ENCODE measurements around the gene PTX4. TPM values are rescaled to one million over a fixed set of nuclear protein-coding genes. Genes with fewer than 3 reads are reported as not detected.

PTX4 gene
- total RNA-seq, 2 experiments from 2014 or later: not detected

DNA sequence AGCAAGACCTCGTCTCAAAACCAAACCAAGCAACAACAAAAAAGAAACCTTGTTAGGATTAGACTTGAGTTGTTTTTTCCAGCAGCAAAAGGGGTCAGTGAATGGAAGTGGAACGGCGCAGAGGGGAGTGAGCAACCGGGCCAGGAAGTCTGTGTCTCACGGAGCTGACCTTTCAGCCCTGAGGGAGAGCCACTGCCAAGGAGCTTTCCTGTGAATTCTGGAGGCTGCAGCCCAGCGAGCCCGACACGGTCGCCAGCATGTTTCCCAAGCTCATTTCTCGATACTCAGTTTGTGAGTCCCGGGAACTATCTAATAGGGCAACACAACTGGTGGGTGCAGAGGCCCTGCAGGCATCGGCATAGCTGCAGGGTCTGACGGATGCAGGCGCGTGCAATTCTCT lies 24.0 kb upstream of the PTX4 start:
- H3K9me3 Mint-ChIP-seq: no peaks in the 10 kb centered on the region
- ATAC-seq (ENCODE audit: low read depth) (no peak), DNase-seq (no peak)
- H3K4me3 Mint-ChIP-seq: peak overlapping the region; percentile 40
- no peaks in the 10 kb centered on the region for H3K4me1 Mint-ChIP-seq
- no peaks in the 10 kb centered on the region for H3K27me3 Mint-ChIP-seq
- H3K27ac Mint-ChIP-seq: no peak overlapping the region
- POLR2A ChIA-PET: no interaction called here
- peaks cover 14% of the 10 kb centered on the region for H3K36me3 Mint-ChIP-seq

DNA sequence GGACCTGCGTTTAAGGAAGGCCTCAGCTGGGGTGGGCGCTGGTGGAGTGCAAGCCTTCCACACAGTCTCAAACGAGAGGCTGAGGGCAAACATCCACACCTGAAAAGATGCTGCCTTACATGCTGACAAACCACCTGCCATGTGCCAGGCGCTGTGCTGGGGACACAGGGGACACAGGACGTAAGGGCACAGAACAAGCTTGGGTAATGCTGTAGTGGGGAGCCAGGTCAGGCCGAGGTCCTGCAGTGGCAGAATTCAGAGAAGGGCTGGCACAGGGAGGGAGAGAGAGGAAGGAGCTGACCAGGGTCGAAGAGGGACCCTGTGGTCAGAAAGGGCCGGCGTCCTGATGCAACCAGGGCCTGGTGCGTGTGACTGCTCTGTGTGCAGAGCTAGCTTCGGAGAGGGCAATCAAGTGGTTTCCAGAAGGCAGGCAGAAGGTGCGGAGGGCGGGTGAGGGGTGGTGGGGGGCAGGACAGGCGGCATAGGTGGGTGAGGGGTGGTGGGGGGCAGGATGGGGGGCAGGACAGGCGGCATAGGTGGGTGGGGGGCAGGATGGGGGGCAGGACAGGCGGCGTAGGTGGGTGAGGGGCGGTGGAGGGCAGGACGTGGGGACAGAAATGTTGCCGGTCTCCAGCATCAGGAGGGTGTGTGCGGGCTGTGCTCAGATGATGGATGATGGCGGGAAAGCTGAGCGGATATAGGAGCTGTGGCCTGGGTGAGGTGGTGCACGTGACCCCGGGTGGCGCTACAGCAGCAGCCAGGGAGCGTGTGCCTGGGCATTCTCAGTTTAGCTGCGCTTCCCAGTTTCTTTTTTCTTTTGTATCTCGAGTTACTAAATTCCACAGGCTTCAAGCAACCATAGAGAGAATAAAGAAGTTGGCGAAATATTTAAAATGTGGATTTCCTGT lies 23.2 kb upstream of the PTX4 start:
- DNase-seq (no peak), ATAC-seq (ENCODE audit: low read depth) (no peak)
- Mint-ChIP-seq H3K4me3 (no peak overlapping the region), H3K9me3 (no peaks in the 10 kb centered on the region), H3K27me3 (no peaks in the 10 kb centered on the region), H3K27ac (peak overlapping the region; percentile 2), H3K4me1 (no peaks in the 10 kb centered on the region), H3K36me3 (peaks cover 14% of the 10 kb centered on the region)
- POLR2A ChIA-PET: no interaction called here

DNA sequence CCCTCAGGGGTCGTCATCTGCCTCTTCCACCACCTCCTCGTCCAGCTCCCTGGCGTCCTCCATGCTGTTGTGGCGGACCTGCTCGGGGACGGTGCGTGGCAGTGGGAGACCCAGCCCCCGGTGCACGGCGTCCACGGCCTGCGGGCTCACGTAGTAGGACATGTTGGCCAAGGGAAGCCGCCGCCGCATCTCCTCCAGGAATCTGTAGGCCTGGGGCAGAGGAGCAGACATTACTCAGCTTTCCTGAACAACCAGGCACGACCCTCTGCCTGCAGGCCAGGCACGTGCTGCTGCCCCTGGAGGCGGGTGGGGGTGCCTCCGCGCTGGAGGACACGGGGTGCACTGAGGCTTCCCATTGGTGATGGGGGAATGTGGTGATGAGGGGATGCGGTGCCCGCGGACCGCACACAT lies 22.2 kb upstream of the PTX4 start:
- DNase-seq: no peak
- Mint-ChIP-seq H3K36me3 (peaks cover 14% of the 10 kb centered on the region), H3K9me3 (no peaks in the 10 kb centered on the region), H3K27me3 (no peaks in the 10 kb centered on the region), H3K4me1 (no peaks in the 10 kb centered on the region), H3K27ac (no peak overlapping the region), H3K4me3 (no peak overlapping the region)
- POLR2A ChIA-PET: no interaction called here
- ATAC-seq (ENCODE audit: low read depth): no peak

DNA sequence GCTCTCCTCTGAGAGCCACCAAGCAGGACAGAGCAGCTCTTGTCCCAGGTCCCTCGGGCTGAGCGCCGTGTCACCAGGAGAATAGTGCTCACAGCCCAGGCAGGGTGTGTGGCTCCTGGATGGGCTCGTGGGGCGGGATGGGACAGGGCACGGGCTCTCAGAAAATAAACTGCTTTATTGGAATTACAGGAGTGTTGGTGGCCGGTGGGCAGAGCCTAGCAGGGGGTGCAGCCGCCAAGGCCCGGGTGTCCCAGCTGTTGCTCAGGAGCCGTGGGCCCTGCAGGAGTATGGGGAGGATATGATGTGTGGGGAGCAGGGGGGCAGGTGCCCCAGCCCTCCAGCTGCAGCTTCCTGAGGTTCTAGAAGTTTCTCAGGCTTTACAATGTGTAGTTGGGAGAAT lies 21.5 kb upstream of the PTX4 start:
- H3K27me3 Mint-ChIP-seq: no peaks in the 10 kb centered on the region
- POLR2A ChIA-PET: no interaction called here
- H3K4me3 Mint-ChIP-seq: no peak overlapping the region
- no peaks in the 10 kb centered on the region for H3K9me3 Mint-ChIP-seq
- ATAC-seq (ENCODE audit: low read depth) (no peak), DNase-seq (no peak)
- peaks cover 14% of the 10 kb centered on the region for H3K36me3 Mint-ChIP-seq
- H3K4me1 Mint-ChIP-seq: no peaks in the 10 kb centered on the region
- no peak overlapping the region for H3K27ac Mint-ChIP-seq

DNA sequence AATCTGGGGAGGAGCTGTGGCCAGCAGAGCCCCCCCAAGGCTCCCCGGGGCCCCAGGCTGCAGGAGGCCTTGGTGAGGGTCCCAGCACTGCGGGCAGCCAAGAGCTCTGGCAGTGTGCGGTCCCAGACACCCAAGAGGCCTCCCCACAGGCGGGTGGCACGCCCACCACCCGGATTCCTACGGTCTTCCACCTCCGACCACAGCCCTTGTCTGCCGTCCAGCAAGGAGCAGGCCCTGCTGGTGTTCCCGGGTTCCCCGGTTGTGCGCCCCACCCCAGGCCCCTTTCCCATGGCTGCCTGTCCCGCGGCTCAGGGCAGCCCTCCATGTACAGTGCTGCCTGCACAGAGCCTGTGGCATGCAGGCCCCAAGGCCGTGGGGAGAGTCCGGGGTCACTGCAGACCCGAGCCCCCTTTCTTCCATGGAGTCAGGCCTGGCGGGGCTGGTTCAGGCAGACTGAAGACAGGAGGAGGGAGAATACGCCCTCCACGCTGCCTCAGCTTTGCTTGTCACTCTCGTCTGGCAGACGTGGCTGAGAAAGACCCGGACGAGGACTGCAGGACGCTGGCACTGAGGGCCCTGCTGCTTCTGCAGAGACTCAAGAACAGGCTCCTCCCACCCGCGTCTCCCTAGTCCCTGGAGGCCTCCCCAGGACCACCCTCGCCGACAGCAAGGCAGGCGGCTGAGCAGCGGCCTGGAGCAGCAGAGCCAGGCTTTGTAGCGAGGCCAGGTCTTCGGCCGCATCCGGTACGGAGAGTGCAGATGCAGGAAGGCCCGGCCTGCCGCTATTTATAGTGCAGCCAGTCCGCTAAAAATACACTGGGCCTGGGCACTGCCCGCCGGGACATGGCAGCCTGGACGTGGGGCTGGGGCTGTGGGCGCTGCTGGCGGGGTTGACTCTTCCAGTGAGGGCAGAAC lies 20.8 kb upstream of the PTX4 start:
- Mint-ChIP-seq H3K27ac (no peak overlapping the region), H3K4me1 (no peaks in the 10 kb centered on the region), H3K27me3 (no peaks in the 10 kb centered on the region), H3K36me3 (peaks cover 14% of the 10 kb centered on the region), H3K4me3 (no peak overlapping the region), H3K9me3 (no peaks in the 10 kb centered on the region)
- POLR2A ChIA-PET: no interaction called here
- ATAC-seq (ENCODE audit: low read depth) (no peak), DNase-seq (no peak)

DNA sequence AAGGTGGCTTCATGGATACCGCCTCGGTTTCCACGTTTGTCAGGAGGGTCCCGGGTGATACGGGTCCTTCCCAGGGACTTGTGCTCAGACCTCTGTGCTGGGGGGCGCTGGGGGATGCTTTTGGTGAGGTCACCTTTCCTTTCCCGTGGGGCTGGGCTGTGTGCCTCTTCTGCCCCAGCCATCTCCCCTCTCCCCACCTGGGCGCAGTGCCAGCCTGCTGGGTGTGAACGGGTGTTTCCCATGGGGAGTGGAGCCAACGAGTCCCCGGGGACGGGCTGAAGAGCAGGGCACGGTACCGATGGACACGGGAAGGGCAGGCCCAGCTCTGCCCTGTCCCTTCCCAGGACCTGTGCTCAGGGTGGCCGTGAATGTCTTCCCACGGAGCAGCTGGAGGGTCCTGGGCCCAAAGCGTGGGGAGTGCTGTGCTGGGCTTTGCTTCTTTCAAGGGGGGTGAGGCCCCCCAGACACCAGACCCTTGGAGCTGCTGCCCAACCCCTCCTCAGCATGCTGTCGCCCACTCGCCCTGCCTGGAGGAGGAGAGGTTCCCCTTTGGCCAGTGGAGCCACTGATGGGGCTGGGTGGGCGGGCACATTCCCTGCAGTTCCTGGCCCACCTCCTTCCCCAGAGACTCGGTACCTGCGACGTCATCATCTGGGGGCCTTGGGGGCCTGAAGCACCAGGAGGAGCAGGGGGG lies 19.9 kb upstream of the PTX4 start:
- Mint-ChIP-seq H3K27ac (no peak overlapping the region), H3K9me3 (no peaks in the 10 kb centered on the region), H3K36me3 (peaks cover 14% of the 10 kb centered on the region), H3K4me3 (no peak overlapping the region), H3K27me3 (no peaks in the 10 kb centered on the region), H3K4me1 (no peaks in the 10 kb centered on the region)
- POLR2A ChIA-PET: no interaction called here
- DNase-seq (no peak), ATAC-seq (ENCODE audit: low read depth) (no peak)

DNA sequence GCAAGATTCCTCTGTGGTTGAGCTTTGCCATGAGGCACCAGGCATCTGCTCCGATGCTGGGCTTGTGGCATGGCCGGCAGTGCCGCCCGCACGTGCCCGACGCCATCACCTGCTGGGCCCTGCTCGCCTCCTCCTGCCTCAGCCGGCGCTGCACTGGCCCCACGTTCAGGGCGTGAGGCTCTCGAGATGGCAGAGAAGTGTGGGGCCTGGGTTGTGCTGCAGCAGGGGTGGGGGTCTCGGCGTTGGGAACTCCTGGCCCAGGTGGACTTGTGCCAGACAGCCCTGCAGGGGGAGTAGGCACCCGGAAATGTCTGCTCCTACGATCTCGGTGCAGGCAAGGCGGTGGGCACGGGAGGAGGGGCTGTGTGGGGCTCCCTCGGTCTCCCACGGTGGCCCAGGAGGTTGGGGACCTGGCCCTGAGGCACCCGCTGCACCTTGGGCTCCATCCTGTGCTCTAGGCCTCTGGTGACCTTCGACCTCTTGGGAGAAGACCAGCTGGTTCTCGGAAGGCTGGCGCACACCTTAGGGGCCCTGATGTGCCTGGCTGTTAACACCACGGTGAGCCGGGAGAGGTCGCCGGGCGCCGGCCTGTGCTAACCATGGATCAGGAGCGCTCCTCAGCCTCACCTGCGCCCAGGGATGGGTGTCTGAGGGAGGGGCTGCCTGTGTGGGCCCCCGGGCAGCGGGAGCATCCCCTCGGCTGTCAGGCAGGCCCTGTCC lies 17.9 kb upstream of the PTX4 start:
- H3K9me3 Mint-ChIP-seq: no peaks in the 10 kb centered on the region
- H3K4me3 Mint-ChIP-seq: no peak overlapping the region
- no peak overlapping the region for H3K27ac Mint-ChIP-seq
- DNase-seq (no peak), ATAC-seq (ENCODE audit: low read depth) (no peak)
- H3K27me3 Mint-ChIP-seq: no peaks in the 10 kb centered on the region
- POLR2A ChIA-PET: no interaction called here
- H3K36me3 Mint-ChIP-seq: peaks cover 10% of the 10 kb centered on the region
- no peaks in the 10 kb centered on the region for H3K4me1 Mint-ChIP-seq

DNA sequence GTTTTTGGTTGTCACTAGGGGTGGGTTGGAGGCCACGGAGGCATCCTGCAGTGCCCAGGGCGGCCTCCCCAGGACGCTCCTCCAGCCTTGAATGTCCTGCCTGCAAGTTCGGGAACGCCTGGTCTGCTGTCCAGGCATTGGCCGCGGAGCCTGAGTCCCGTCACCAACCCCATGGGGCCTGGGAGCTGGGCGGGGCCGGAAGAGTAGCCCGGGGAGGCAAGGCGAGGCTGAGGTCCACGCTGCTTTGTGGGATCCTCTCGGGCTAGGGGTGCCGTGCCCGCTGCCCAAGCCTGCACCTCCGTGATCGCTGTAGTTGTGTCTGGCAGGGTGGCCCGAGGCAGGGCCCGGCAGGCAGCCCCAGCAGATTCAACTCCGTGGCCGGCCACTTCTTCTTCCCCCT lies 17.2 kb upstream of the PTX4 start:
- Mint-ChIP-seq H3K27ac (no peak overlapping the region), H3K36me3 (peaks cover 7% of the 10 kb centered on the region), H3K4me1 (no peaks in the 10 kb centered on the region), H3K9me3 (no peaks in the 10 kb centered on the region), H3K27me3 (no peaks in the 10 kb centered on the region), H3K4me3 (no peak overlapping the region)
- POLR2A ChIA-PET: no interaction called here
- ATAC-seq (ENCODE audit: low read depth) (no peak), DNase-seq (no peak)

DNA sequence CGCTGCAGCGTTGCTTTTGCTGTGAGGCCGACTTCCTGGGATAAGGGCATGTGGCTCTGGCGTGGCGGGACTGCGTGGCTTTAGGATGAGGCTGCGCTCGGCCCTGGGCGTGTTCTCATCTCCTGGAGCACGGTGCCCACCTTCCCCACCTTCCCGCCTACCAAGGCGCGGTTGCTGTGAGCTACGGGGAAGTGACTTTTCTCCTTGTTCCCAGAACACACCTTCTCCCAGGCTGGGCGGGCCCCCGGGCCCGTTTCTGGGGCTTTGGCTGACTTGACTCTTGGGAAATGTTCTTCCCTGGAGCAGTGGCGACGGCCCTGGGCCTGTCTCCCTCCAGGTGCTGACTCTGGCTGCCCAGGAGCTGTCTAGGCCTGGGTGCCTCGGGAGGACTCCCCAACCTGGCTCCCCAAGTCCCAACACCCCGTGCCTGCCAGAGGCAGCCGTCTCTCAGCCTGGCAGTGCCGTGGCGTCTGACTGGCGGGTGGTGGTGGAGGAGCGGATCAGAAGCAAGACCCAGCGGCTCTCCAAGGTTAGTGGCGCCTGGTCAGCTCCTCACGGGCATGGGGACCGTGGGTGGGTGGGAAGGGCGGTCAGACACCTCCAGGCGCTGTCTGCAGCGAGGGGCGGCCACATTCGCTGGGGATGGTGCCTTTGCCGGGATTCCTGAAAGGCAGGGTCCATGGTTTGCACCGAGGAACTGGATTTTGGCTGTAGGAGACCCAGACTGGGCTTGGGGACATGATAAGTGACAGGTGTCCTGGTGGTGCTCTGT lies 16.5 kb upstream of the PTX4 start:
- Mint-ChIP-seq H3K4me3 (no peak overlapping the region), H3K9me3 (no peaks in the 10 kb centered on the region), H3K27ac (no peak overlapping the region), H3K27me3 (no peaks in the 10 kb centered on the region), H3K36me3 (peaks cover 7% of the 10 kb centered on the region), H3K4me1 (no peaks in the 10 kb centered on the region)
- DNase-seq (no peak), ATAC-seq (ENCODE audit: low read depth) (no peak)
- POLR2A ChIA-PET: no interaction called here

DNA sequence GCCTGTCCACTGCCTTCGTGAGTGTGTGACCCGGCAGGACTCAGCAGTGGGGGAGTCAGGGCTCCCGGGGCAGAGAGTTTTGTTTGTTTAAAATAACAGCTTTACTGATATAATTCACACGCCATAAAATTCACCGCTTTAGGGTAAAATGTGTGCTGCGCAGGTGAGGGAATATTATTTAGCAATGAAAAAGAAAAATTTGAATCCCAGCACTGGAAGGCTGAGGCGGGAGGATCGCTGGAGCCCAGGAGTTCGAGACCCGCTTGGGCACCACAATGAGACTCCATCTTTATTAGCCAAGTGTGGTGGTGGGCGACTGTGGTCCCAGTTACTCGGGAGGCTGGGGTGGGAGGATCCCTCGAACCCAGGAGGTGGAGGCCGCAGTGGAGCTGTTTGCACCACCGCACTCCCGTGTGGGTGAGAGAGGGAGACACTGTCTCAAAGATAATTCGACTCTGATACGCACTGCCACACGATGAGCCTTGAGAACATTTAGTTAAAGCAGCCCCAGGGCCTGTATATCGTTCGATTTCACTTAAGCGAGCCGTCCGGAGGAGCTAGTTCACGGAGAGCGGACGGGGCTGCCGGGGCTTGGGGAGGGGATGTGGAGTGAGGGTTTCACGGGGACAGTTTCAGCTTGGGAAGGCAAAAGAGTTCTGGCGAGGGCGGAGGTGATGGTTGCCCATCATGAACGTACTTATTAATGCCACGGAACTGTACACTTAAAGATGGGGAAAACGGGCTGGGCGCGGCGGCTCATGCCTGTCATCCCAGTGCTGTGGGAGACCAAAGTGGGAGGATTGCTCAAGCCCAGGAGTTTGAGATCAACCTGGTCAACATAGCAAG lies 14.6 kb upstream of the PTX4 start:
- POLR2A ChIA-PET: no interaction called here
- no peak for ATAC-seq (ENCODE audit: low read depth)
- Mint-ChIP-seq H3K9me3 (no peaks in the 10 kb centered on the region), H3K27ac (no peak overlapping the region), H3K36me3 (peaks cover 7% of the 10 kb centered on the region), H3K27me3 (no peaks in the 10 kb centered on the region), H3K4me3 (no peak overlapping the region), H3K4me1 (no peaks in the 10 kb centered on the region)
- no peak for DNase-seq

DNA sequence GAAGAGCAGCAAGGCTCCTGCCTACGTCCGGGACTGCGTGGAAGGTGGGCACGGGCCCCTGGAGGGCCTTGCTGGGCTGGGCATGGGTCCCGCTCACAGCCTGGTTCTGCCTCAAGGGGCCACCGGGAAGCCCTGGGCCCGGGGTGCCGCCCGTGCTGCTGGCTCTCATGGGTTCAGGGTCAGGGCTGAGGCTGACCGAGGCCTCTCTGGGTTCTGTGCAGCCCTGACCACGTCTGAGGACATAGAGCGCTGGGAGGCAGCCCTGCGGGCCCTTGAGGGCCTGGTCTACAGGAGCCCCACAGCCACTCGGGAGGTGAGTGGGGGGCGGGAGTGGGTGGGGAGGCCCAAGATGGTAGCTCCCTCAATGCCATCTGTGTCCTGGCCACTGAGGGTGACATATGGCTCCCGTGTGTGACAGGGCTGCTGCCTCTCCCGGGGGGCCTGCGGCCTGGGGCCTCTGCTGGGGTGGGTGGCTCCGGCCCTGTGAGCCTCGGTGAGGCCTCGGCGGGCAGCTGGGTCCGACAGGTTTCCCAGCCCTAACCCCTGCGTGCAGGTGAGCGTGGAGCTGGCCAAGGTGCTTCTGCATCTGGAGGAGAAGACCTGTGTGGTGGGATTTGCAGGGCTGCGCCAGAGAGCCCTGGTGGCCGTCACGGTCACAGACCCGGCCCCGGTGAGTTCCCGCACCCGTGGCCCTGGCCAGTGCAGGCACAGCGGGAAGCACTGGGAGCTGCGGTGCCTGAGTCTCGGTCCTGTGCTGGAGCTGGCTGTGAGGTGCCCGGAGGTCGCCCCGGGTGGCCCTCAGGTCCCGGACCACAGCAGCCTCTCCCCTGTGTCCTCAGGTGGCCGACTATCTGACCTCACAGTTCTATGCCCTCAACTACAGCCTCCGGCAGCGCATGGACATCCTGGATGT lies 13.6 kb upstream of the PTX4 start:
- POLR2A ChIA-PET: no interaction called here
- Mint-ChIP-seq H3K27me3 (no peaks in the 10 kb centered on the region), H3K27ac (no peak overlapping the region)

More for the DNA sequence above, 13.6 kb upstream of the PTX4 start:
- no peaks in the 10 kb centered on the region for H3K9me3 Mint-ChIP-seq
- no peak overlapping the region for H3K4me3 Mint-ChIP-seq
- H3K4me1 Mint-ChIP-seq: no peaks in the 10 kb centered on the region
- DNase-seq: no peak
- H3K36me3 Mint-ChIP-seq: peaks cover 7% of the 10 kb centered on the region
- ATAC-seq (ENCODE audit: low read depth): no peak
